WERI-Rb-1 (cell line): ENCODE data around the gene SAMD7.

ENCODE experiments used
- DNase-seq: peaks from one replicate; pipeline ENCODE4 v3.0.0-alpha.2; 2020
- H3K27ac ChIP-seq: fragments of 250-450 bp; sonication (Bioruptor Pico); 2 replicates; pipeline ENCODE4 v1.5.1; 2020; ENCODE audit warnings: mild to moderate bottlenecking, moderate library complexity
- H3K27me3 ChIP-seq: fragments of 250-450 bp; sonication (Bioruptor Pico); 2 replicates; pipeline ENCODE4 v1.5.1; 2021; ENCODE audit warnings: mild to moderate bottlenecking, low read depth, moderate library complexity; ENCODE audit not compliant: insufficient read depth, severe bottlenecking
- H3K36me3 ChIP-seq: fragments of 250-450 bp; sonication (Bioruptor Pico); 2 replicates; pipeline ENCODE4 v1.5.1; 2020; ENCODE audit warnings: mild to moderate bottlenecking, moderate library complexity
- H3K4me3 ChIP-seq: 2 replicates; pipeline ENCODE4 v1.5.1; 2011; ENCODE audit warnings: low read depth, mild to moderate bottlenecking, control low read depth, low read length
- H3K9me3 ChIP-seq: fragments of 250-450 bp; sonication (Bioruptor Pico); 2 replicates; pipeline ENCODE4 v1.5.1; 2021; ENCODE audit warnings: mild to moderate bottlenecking, moderate library complexity; ENCODE audit not compliant: severe bottlenecking
- TF ChIP-seq, protein P1 (sequence below): IDR thresholded peaks from 2 replicates; pipeline ENCODE4 v1.5.1; 2011; ENCODE audit warnings: low read depth, mild to moderate bottlenecking, control low read depth, inconsistent platforms, low read length

SAMD7 gene

DNA sequence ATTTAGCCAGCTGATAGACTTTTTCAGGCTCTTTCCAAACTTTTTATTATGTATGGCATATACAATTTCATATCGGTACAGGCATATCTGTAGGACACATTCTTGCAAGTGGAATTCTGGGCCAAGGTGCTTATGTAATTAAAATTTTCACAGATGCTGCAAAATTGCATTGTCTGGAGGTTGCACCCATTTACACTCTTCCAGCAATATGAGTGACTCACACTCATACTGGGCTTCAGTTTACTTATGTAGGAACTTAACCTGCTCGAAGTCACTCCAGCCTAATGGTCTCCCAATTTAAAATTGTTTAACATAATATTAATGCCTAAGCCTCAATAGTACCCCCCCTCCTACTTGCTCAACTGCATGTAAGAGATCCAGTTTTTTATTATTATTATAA lies 44.0 kb downstream of the SAMD7 start:
- no peaks in the 10 kb centered on the region for H3K27me3 ChIP-seq
- DNase-seq, result no peak
- H3K9me3 ChIP-seq, result no peaks in the 10 kb centered on the region
- no peak overlapping the region for H3K4me3 ChIP-seq
- no peaks in the 10 kb centered on the region for H3K36me3 ChIP-seq
- H3K27ac ChIP-seq, result no peak overlapping the region
- TF ChIP-seq, protein P1, sequence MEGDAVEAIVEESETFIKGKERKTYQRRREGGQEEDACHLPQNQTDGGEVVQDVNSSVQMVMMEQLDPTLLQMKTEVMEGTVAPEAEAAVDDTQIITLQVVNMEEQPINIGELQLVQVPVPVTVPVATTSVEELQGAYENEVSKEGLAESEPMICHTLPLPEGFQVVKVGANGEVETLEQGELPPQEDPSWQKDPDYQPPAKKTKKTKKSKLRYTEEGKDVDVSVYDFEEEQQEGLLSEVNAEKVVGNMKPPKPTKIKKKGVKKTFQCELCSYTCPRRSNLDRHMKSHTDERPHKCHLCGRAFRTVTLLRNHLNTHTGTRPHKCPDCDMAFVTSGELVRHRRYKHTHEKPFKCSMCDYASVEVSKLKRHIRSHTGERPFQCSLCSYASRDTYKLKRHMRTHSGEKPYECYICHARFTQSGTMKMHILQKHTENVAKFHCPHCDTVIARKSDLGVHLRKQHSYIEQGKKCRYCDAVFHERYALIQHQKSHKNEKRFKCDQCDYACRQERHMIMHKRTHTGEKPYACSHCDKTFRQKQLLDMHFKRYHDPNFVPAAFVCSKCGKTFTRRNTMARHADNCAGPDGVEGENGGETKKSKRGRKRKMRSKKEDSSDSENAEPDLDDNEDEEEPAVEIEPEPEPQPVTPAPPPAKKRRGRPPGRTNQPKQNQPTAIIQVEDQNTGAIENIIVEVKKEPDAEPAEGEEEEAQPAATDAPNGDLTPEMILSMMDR, result no peak

DNA sequence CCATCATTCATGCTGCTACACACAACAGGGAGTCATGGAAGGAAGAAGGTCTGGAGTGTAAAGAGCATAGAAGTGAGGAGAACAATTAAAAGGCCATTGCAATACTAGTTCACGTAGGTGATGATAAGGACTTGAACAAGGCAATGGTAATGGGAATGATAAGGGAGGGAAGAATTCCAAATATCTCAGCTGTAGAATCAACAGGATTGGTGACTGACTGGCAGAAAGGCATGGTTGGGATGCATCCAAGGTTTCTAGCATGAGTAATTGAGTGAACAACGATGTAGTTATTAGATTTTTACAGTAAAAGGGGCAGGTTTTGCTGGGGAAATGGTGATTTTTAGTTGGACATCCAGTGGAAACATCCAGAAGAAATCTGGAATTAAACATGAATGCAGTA lies 52.8 kb downstream of the SAMD7 start:
- no peak for DNase-seq

DNA sequence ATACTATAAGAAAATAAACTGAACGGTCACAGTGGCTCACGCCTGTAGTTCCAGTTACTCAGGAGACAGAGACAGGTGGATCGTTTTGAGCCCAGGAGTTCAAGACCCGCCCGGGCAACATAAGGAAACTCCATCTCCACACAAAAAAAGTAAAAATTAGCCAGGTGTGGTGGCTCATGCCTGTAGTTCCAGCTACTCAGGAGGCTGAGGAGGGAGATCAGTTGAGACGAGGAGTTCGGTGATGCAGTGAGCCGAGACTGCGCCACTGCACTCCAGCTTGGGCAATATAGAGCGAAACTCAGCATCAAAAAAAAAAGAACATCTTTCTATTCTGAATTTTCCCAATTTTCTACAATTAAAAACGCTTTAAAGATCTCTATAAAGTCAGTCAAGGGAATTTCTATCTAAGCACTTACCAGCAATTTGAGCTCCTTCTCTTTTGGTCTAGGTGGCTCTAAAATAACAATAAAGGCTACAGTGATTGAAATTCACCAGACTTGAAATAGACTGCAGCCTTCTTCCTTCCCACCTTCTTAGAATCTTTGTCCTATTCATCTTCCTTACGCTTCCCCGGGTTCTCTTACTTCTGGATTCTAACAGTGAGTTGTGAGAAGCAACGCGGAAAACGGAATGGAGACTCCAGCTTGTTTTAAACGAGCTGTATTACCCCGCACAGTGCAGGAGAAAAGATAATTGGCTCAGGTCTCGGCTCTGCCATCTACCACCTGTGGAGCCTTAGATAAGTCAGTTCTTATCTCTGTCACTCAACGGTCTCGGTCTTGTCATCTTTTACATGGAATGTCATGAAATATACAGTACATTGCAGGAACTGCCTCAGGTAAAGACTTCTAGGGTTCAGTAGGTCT lies 54.4 kb downstream of the SAMD7 start:
- Histone ChIP-seq H3K27me3 (no peaks in the 10 kb centered on the region), H3K4me3 (peak overlapping the region; percentile 78), H3K27ac (peak overlapping the region; percentile 87), H3K36me3 (peaks cover 4% of the 10 kb centered on the region), H3K9me3 (no peaks in the 10 kb centered on the region)
- TF ChIP-seq, protein P1, result no peak
- peak; percentile 18 for DNase-seq

More for the DNA sequence above, 52.8 kb downstream of the SAMD7 start:
- no peaks in the 10 kb centered on the region for H3K27me3 ChIP-seq
- H3K9me3 ChIP-seq, result no peaks in the 10 kb centered on the region
- no peak overlapping the region for H3K27ac ChIP-seq
- H3K36me3 ChIP-seq, result no peaks in the 10 kb centered on the region; the same call in 1 of the 2 replicates
- no peak overlapping the region for H3K4me3 ChIP-seq
- TF ChIP-seq, protein P1, result no peak

DNA sequence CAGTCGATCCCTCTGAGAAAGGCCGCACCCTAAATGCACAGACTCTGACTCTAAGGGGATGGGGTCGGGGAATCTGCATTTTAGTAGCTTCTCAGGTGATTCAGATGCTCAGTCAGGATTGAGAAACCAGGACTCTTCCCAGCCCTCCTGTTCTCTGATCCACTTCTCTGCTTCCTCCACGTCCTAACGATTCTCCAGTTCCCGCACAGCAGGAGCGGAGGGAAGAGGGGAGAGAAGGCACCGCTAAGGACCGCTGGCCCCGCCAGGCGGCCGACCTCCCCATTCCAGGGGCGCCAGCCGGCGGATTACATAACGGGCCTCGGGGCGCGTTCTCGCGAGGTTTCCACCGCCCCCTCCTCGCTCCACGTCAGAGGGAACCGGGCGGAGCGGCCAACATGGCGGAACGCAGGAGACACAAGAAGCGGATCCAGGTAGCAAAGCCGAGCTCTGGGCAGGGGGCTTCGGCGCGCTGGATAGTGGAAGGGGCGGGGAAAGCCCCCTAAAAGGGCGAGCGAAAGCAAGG lies 55.1 kb downstream of the SAMD7 start, which contains the start of gene SEC62:
Gene SEC62, plus strand, starts transcription at position 380 of the 523 bp plus-strand sequence. Its CDS starts 16 bp downstream, at position 396.
- Histone ChIP-seq H3K9me3 (no peaks in the 10 kb centered on the region), H3K27ac (peak within 1 kb of the TSS; percentile 87)

DNA sequence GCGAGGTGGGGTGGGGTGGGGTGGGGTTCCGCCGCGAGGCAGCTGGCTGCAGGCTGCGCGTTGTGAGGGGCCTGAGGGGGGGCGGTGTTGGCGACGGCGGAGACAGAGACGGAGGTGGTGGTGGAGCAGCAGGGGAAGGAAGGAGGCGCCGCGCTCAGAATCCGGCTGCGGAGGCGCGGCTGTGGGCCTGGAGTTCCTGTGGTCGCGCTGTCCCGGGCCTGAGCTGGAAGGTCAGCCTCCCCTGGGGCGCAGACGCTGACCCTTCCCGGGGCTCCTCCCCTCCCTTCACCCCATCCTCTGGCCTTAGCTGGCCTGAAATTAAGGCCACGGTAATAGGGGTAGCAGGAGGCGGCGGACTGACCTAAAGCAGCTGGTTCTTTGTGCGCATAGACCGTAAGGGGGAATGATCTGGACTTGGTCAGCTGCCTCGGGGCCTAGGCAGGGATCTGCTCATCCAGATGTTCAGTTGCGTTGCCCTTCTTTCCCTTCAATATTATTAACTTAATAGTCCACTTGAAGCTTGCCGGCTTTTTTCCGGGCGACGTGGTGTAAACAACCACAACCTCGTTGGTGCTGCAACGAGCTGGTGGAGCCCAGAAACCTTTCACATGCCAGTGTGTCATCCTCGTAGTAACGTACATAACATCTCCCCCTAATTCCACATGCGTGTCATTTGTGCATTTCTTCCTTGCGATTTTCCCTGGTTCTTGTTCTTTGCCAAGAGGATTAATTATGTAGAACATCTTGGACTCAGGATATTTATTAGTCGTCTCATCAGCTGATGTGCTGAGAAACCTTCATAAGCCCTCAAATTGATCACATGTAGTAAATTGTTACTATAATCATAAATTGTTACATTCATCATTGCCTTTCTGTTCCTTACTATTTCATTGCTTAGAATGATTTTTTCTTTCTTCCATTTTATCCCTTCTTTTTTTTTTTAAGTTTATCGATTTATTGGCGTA lies 55.9 kb downstream of the SAMD7 start:
- H3K27me3 ChIP-seq, result no peaks in the 10 kb centered on the region
- peaks cover 11% of the 10 kb centered on the region for H3K36me3 ChIP-seq
- peak; percentile 71 for DNase-seq
- peak overlapping the region; percentile 87 for H3K27ac ChIP-seq
- TF ChIP-seq, protein P1, result no peak
- no peaks in the 10 kb centered on the region for H3K9me3 ChIP-seq
- peak overlapping the region; percentile 78 for H3K4me3 ChIP-seq

More for the DNA sequence above, 55.1 kb downstream of the SAMD7 start, which contains the start of gene SEC62:
- Histone ChIP-seq H3K4me3 (peak within 1 kb of the TSS; percentile 78), H3K36me3 (peaks cover 8% of the 10 kb centered on the region), H3K27me3 (no peaks in the 10 kb centered on the region)
- peak; percentile 95 for DNase-seq
- TF ChIP-seq, protein P1, result peak; percentile 64
